ENCODE results near the gene GUCD1. TPM values are rescaled to one million over a fixed set of nuclear protein-coding genes. Genes with fewer than 3 reads are reported as not detected.
A peak's percentile ranks its signal among the peaks of the same experiment; 100 is the strongest.

Gene GUCD1
- total RNA-seq, 2 donors from 2014 or later = 44.4 to 58.7 TPM

DNA sequence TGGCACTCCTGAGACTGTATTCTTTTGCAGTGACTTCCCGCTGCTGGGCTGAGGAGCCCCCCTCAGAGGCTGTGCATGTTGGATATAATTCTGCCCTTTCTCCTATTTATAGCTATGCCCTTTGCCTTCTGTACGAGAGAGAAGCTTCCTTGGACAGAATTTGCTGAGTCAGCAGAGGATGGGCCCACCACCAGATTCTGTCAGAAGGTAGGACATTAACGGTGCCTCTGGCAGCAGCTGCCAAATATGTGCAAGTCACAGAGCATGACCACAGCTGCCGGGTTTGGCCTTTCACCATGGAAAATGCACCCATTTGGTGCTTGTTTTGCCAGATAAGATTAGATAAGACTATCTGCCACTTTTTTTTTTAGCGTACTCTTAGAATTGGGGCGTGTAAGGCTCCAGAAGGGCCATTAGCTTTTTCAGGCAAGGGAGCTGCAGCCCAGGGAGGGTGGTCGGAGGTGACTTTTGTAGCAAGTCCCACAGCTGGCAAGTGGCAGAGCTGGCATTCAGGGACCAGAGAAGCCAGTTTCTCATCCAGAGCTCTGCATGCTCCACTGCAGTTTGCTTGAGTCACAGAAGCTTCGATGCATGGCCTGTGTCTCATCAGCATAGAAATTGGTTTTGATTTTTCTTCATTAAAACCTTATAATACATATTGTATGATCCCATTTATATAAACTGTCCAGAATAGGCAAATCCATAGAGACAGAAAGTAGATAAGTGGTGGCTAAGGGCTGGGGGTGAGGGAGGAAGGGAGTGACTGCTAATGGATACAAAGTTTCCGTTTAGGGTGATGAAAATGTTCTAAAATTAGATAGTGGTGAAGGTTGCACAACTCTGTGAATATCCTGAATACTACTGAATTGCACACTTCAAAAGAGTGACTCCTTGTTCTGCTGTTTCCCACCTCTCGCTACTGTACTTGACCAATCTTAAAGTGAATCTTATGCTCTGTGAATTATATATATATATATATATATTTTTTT, 44.0 kb downstream of the GUCD1 start:
- WGBS, 2 donors = 25 to 31% methylated on average over 10 of the region's 10 CpGs
- ATAC-seq = peak; percentile 42
- Histone ChIP-seq H3K27ac (peak overlapping the region in 2 of 4 donors; percentile 10 to 14), H3K27me3 (no peaks in the 10 kb centered on the region), H3K4me3 (no peak overlapping the region), H3K4me1 (peaks cover 36% of the 10 kb centered on the region), H3K9me3 (no peaks in the 10 kb centered on the region), H3K36me3 (replicated peaks in 1 of 2; ENCODE audit: insufficient read depth in 1 of 2, low read depth in 2 of 2) (no peaks in the 10 kb centered on the region)
- no peak for TF ChIP-seq POLR2A (IDR thresholded peaks at IDR 0.05)
- TF ChIP-seq, protein P1, sequence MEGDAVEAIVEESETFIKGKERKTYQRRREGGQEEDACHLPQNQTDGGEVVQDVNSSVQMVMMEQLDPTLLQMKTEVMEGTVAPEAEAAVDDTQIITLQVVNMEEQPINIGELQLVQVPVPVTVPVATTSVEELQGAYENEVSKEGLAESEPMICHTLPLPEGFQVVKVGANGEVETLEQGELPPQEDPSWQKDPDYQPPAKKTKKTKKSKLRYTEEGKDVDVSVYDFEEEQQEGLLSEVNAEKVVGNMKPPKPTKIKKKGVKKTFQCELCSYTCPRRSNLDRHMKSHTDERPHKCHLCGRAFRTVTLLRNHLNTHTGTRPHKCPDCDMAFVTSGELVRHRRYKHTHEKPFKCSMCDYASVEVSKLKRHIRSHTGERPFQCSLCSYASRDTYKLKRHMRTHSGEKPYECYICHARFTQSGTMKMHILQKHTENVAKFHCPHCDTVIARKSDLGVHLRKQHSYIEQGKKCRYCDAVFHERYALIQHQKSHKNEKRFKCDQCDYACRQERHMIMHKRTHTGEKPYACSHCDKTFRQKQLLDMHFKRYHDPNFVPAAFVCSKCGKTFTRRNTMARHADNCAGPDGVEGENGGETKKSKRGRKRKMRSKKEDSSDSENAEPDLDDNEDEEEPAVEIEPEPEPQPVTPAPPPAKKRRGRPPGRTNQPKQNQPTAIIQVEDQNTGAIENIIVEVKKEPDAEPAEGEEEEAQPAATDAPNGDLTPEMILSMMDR (IDR thresholded peaks at IDR 0.05) = no peak
- DNase-seq = peak in 2 of 4 donors; percentile 44 to 45
- intact Hi-C loops (cut with DNase I) = no loop called here

DNA sequence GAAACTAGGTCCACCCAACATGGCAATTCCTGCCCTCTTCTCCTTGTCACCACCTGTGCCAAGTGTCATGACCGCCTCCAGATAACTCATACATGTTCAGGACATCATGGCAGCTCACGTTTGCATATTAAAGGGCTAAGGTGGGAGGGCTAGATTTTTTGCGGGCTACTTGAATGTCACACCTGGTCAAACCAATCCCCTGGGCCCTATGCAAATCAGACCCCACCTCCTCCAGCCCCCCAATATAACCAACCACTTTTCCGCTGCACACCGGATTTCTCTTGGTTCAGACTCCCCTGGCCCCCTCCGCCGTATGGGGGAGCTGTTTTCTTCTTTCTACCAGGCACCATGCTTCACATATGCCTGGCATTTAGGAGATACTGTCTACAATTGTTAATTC, 47.2 kb downstream of the GUCD1 start:
- ATAC-seq (no peak), DNase-seq (no peak)
- no peaks in the 10 kb centered on the region for H3K9me3 ChIP-seq
- no peak overlapping the region for H3K4me3 ChIP-seq
- TF ChIP-seq, protein P1 (IDR thresholded peaks at IDR 0.05) = no peak
- no peak for TF ChIP-seq POLR2A (IDR thresholded peaks at IDR 0.05)
- WGBS, 2 donors = 86 to 90% methylated on average over 7 of the region's 7 CpGs
- H3K36me3 ChIP-seq (replicated peaks in 1 of 2; ENCODE audit: insufficient read depth in 1 of 2, low read depth in 2 of 2) = no peaks in the 10 kb centered on the region
- H3K27ac ChIP-seq = no peak overlapping the region
- H3K4me1 ChIP-seq = peaks cover 19% of the 10 kb centered on the region
- intact Hi-C loops (cut with DNase I) = no loop called here
- no peaks in the 10 kb centered on the region for H3K27me3 ChIP-seq

DNA sequence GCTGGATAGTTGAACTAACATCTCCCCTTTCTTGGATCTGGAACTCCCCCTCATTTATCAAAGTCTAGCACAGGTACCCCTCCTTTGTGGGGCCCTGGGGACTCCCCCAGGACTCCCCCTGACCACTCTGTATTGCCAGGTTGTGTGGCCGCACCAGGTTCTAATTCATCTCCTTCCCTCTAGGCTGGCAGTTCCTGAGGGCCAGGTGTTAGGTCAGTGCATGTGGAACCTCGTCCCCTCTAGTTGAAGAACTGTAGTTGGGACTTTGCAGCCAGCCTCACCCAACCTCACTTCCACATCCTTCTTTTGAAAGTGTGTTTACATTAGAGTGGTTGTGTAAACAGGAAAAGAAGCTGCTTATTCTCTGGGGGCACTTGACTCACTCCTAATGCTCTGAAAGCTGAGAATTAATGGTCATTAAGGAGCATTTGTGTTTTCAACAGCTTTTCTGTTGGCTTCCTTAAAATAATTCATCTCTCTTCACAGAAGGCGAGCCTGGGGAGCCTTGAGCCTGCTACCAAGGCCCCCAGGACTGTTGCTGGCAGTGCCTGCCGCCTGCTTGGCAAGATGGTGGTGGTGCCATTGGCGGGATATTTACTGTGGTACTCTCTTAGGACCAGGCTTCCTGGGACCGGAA, 48.0 kb downstream of the GUCD1 start:
- DNase-seq = no peak
- 74 to 94% methylated on average over 6 of the region's 6 CpGs for WGBS, 2 donors
- Histone ChIP-seq H3K36me3 (replicated peaks in 1 of 2; ENCODE audit: insufficient read depth in 1 of 2, low read depth in 2 of 2) (no peaks in the 10 kb centered on the region), H3K4me1 (peaks cover 17% of the 10 kb centered on the region), H3K27ac (no peak overlapping the region), H3K4me3 (no peak overlapping the region), H3K27me3 (no peaks in the 10 kb centered on the region), H3K9me3 (no peaks in the 10 kb centered on the region)
- intact Hi-C loops (cut with DNase I) = no loop called here
- TF ChIP-seq, protein P1 (IDR thresholded peaks at IDR 0.05) = no peak
- no peak for TF ChIP-seq POLR2A (IDR thresholded peaks at IDR 0.05)
- ATAC-seq = no peak

DNA sequence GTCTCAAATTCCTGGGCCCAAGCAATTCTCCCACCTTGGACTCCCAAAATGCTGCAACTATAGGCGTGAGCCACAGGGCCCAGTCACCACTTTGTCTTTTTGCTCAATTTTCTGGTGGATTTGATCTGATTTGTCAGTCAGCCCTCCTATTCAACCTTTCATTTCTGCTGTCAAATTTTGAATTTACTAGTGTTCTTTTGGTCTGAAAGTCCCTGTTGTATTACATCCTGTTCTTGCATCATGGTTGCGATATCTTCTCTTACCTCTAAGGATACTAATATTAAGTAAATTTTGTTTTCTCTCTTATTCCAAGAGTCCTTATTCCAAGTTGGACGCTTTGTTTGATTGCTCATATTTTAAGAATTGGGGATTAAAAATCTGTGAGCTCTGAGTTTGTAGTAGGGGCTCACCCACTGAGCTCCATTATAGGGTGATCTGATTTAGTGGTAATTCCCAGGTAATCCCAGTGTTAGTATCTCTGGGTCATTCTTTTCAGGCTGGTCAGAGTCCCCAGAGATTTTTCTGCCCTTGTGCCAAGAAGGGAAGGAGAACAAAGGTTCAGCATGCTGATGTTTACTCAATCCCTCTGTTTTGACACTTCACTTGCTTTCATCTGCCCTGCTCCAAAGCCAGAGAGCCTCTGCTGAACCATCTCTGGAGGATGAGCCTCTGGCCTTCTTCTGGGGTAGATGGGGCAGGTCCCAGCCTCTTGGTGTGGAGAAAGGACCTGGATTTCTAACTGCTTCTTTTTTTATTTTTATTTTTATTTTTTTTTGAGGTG, 49.8 kb downstream of the GUCD1 start:
- H3K4me3 ChIP-seq = no peak overlapping the region
- H3K36me3 ChIP-seq (replicated peaks in 1 of 2; ENCODE audit: insufficient read depth in 1 of 2, low read depth in 2 of 2) = no peaks in the 10 kb centered on the region
- H3K27ac ChIP-seq = no peak overlapping the region
- intact Hi-C loops (cut with DNase I) = no loop called here
- TF ChIP-seq, protein P1 (IDR thresholded peaks at IDR 0.05) = no peak
- TF ChIP-seq POLR2A (IDR thresholded peaks at IDR 0.05) = no peak
- DNase-seq = no peak
- H3K9me3 ChIP-seq = no peaks in the 10 kb centered on the region
- peaks cover under 1% of the 10 kb centered on the region for H3K4me1 ChIP-seq
- H3K27me3 ChIP-seq = no peaks in the 10 kb centered on the region
- WGBS, 2 donors = 87 to 89% methylated on average over 3 of the region's 3 CpGs
- ATAC-seq = no peak
